ENCODE data around the gene STON2. TPM values are rescaled to one million over a fixed set of nuclear protein-coding genes. Genes with fewer than 3 reads are reported as not detected.
A peak's percentile ranks its signal among the peaks of the same experiment; 100 is the strongest.

The STON2 gene
- total and polyA plus RNA-seq, 2 of the 13 experiments (the other 11 are each of a cell fraction or from before 2014, with no cell fraction given): 2.1 to 11.0 TPM

DNA sequence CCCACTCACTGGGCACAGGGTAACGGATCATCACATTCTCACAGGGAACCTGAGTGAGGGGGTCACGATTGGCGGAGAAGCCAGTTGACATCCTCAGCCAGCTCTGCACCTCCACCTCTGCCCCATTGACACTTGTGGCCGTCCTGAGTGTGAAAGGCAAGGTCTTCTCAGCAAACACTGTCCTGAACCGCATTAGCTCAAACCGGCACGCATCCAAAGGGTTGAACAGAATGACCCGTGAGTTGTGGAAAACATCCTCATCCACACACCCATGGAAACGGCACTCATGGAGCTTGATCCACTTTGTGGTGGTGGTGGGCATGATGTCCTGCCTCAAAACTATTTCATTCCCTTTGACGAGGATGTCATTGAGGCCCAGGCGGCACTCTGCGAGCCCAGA lies 123.0 kb downstream of the STON2 start:
- ATAC-seq: no peak
- Histone ChIP-seq H3K4me3 (replicated peaks in 1 of 3; ENCODE audit: insufficient read depth in 1 of 3, low read depth in 2 of 3, low read length in 3 of 3) (no peak overlapping the region), H3K9me3 (ENCODE audit: low read length) (no peaks in the 10 kb centered on the region), H3K4me2 (ENCODE audit: low read depth, low read length) (peak overlapping the region; percentile 10; the same call in 1 of the 2 replicates), H2AFZ (ENCODE audit: low read length) (no peak overlapping the region), H3K27me3 (ENCODE audit: control insufficient read depth in 1 of 2, insufficient read depth in 2 of 2, low read length in 2 of 2) (no peaks in the 10 kb centered on the region), H3K9ac (ENCODE audit: insufficient read depth, low read depth, low read length) (no peak overlapping the region), H3K27ac (ENCODE audit: extremely low read length, insufficient read depth, low read length) (no peak overlapping the region), H3K4me1 (ENCODE audit: insufficient read depth, low read length) (peaks cover 20% of the 10 kb centered on the region), H3K36me3 (replicated peaks in 1 of 2; ENCODE audit: control insufficient read depth in 1 of 2, insufficient read depth in 2 of 2, low read length in 2 of 2) (no peaks in the 10 kb centered on the region; a peak in 1 of 5 replicates), H4K20me1 (ENCODE audit: insufficient read depth, low read length) (no peaks in the 10 kb centered on the region), H3K79me2 (ENCODE audit: insufficient read depth, low read length) (no peaks in the 10 kb centered on the region)
- in situ Hi-C loops (cut with HindIII; ENCODE audit: extremely low pct_ligation_motif_present, low pct_unique_long_range_greater_than_20kb) (no loop called here), intact Hi-C loops (cut with micrococcal nuclease; ENCODE audit: unreplicated experiment) (no loop called here)
- CTCF ChIA-PET (ENCODE audit: low intra/inter-chr PET ratio, low total read pairs): no interaction called here
- POLR2A ChIA-PET: no interaction called here
- no TSS peak for BruUV-seq (replicated peaks)
- 100% methylated on average over 8 of the region's 12 CpGs for WGBS (ENCODE audit: low lambda C conversion rate)
- no peak for DNase-seq (ENCODE audit: low spot score)
- no peak for FAIRE-seq
- TF ChIP-seq, protein P1, sequence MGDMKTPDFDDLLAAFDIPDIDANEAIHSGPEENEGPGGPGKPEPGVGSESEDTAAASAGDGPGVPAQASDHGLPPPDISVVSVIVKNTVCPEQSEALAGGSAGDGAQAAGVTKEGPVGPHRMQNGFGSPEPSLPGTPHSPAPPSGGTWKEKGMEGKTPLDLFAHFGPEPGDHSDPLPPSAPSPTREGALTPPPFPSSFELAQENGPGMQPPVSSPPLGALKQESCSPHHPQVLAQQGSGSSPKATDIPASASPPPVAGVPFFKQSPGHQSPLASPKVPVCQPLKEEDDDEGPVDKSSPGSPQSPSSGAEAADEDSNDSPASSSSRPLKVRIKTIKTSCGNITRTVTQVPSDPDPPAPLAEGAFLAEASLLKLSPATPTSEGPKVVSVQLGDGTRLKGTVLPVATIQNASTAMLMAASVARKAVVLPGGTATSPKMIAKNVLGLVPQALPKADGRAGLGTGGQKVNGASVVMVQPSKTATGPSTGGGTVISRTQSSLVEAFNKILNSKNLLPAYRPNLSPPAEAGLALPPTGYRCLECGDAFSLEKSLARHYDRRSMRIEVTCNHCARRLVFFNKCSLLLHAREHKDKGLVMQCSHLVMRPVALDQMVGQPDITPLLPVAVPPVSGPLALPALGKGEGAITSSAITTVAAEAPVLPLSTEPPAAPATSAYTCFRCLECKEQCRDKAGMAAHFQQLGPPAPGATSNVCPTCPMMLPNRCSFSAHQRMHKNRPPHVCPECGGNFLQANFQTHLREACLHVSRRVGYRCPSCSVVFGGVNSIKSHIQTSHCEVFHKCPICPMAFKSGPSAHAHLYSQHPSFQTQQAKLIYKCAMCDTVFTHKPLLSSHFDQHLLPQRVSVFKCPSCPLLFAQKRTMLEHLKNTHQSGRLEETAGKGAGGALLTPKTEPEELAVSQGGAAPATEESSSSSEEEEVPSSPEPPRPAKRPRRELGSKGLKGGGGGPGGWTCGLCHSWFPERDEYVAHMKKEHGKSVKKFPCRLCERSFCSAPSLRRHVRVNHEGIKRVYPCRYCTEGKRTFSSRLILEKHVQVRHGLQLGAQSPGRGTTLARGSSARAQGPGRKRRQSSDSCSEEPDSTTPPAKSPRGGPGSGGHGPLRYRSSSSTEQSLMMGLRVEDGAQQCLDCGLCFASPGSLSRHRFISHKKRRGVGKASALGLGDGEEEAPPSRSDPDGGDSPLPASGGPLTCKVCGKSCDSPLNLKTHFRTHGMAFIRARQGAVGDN (CRISPR knock-in tag; IDR thresholded peaks at IDR 0.05): peak; percentile 15; the same call in 1 of the 2 replicates
- TF ChIP-seq ZNF790 (CRISPR knock-in tag; IDR thresholded peaks at IDR 0.05; ENCODE audit: borderline replicate concordance): no peak
